GM12801 (cell line): Measurements from ENCODE around the gene ANKRD31.

Experiments
- CTCF ChIP-seq: IDR thresholded peaks from one replicate; pipeline ENCODE4 v1.5.1; 2011; ENCODE audit warnings: control low read depth; ENCODE audit not compliant: insufficient read length; ENCODE audit errors: extremely low read depth

The ANKRD31 gene

GRCh38 chr5:75044406-75044805 is 192.3 kb downstream of the ANKRD31 start:
- TF ChIP-seq CTCF, result no peak

GRCh38 chr5:75043633-75044264 is 192.9 kb downstream of the ANKRD31 start:
- no peak for TF ChIP-seq CTCF

GRCh38 chr5:75042522-75042921 is 194.2 kb downstream of the ANKRD31 start:
- no peak for TF ChIP-seq CTCF

- no peak for TF ChIP-seq CTCF
Measured at GRCh38 chr5:75040973-75041372, 195.7 kb downstream of the ANKRD31 start.

GRCh38 chr5:75037106-75037505 is 199.6 kb downstream of the ANKRD31 start:
- TF ChIP-seq CTCF, result no peak

GRCh38 chr5:75034137-75034739 is 202.4 kb downstream of the ANKRD31 start:
- no peak for TF ChIP-seq CTCF

- no peak for TF ChIP-seq CTCF
Measured at GRCh38 chr5:75031366-75031765, 205.3 kb downstream of the ANKRD31 start.
